ENCODE measurements around the gene CDH4.

The CDH4 gene

GRCh38 chr20:61620174-61620573 lies 368.1 kb downstream of the CDH4 start:
- DNase-seq, result no peak

GRCh38 chr20:61621035-61621730 lies 369.1 kb downstream of the CDH4 start:
- no peak for DNase-seq

DNA sequence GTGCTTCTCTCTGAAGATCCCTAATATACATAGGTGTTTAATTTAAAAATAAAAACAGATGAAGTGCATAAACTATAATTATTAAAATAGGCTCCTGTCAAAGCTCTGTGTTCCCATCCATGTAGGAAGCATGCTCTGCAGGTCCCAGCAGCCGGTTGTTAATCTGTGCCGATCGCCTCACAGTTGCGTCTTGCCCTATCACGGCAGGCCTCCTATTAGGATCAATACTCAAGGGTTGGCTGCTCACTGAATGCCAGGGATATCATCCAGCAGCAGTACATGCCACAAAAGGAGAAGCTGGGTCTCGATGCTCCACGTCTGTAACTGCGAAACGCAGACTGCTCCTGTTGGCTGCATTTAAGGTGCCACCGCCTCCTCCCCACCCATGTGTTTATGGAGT lies 369.8 kb downstream of the CDH4 start:
- DNase-seq, result no peak

- no peak for DNase-seq
Observed at GRCh38 chr20:61623451-61623850, 371.4 kb downstream of the CDH4 start.

- no peak for DNase-seq
Observed at GRCh38 chr20:61625246-61625645, 373.2 kb downstream of the CDH4 start.

DNA sequence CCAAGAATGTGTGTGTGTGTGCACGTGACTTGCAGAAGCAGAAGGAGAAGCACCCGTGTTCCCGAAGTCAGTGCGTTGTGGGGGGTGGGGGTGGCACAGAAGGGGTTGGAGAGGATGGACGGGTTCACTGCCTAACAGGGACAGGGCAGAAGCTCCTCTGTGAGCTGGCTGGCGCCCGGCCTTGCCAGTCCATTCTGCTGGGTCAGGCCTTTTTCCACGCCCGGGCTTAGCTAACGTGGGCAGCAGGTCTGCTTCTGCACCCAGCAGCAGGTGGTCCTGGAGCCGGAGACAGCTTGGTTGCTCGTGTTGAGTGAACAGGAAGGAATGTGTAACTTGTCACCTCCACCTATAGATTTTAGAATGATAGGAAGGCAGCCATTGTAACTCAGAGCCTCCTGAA lies 374.4 kb downstream of the CDH4 start:
- no peak for DNase-seq

DNA sequence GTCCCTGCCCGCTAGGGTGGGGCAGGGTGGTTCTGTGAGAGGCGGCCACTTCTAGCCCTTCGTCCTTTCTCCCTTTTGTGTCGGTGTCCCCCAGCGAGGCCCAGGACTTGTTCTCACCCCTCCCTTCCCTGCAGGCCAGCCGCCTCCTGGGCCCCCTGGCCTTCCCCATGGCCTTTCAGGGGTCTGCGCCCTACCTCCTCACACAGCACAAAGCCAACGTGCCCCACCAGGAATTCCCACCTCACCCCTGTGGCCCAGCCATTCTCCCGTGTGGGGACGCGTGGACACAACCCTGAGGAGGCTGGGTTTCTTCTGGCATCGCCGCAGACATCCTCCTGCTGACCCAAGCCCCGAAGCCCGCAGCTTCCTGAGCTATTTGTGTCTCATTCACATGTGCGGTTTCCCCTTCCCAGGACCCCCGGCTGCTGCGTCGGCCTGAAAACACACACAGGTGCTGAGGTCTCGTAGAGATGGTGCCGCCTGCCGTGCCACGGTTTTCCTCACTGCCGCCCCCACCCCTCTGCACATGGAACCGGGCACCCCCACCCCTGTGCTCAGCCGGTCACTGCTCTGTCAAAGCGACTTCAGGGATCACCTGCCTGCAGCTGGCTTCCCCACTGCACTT lies 375.8 kb downstream of the CDH4 start:
- no peak for DNase-seq

DNA sequence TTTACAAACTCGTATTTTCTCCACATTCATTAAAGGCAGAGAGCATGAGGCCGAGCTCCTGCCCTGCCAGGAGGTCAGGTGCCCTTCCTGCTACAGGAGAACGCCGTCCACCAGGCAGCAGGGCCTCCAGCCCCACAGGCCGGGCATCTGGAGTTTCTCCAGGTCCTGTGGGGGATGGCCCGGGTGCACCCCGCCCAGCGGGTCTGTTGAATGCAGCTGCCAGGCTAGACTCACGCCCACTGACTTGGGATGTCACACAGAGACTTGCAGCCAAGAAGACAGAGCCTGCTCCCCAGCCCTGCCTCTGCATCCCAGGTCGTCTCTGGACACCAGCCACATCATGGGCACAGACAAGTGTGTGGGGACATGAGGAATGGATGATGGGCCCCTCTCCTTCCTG lies 376.4 kb downstream of the CDH4 start:
- no peak for DNase-seq

- DNase-seq, result no peak
Observed at GRCh38 chr20:61628901-61629601, 377.0 kb downstream of the CDH4 start.

DNA sequence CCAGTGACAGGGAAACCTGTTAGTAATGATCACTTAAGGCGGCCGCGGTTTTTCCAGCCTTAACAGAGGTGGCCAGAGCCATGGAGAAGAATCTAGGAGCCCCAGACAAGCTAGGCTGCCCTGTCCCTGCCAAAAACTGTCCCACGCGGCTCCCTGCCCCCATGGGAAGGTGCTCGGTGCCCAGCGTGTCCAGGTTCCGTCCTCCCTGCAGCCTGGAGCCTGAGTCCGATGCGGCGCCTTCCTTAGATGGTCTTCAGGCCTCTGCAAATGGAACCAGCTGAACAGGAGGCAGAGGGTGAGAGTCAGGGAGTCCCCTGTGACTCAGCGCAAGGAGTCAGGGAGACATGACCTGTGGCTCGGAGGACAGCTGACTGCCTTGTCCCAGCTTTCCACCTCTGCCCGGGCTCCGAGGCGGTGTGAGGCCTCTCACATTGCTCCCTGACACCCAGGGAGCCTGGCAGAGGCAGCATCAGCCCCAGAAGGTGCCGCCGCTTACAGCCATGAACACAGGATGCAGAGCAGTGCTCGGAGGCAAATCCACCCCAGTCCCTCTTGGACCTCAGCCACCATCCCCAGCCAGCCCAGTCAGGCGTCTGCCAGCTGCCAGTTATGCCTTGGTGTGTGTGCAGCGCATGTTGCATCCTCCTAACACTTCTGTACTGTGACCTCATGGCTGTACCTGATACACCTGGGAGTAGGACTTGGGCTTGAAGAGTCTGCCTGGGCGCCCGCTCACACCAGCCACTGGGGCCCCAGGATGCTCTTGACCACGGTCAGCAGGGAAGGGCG lies 377.7 kb downstream of the CDH4 start:
- DNase-seq, result no peak

DNA sequence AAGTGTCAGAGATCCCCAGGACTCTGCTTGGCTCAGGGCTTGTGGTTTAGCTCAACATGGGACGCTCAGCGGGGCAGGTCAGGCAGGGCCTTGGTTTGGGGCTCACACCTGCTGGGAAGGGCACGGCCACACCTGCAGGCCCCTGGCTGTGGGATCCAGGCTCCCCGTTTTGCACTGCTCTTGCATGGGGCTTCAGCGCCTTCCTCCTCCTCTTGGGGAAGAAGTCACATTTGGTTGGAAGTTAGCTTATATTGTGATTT lies 378.3 kb downstream of the CDH4 start:
- DNase-seq, result no peak

- DNase-seq, result no peak
Observed at GRCh38 chr20:61630816-61631215, 378.8 kb downstream of the CDH4 start.

DNA sequence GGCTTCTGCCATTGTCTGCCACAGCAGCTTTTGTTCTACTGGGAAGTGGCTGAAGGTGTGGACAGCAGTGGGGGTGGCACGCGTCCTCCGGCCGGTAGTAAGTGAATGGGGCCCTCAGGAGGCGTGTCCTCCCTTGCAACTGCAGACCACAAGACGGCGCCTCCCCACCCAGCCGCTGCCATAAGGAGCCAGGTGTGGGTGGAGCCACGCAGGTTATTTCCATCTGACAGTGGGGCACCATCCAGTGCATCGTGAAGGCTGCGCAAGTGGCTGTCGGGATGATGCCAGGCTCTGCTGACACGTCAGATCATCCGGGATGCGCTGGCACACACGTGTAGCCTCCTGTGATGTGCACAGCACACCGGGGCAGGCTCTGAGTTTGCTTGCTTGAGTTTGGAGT lies 379.7 kb downstream of the CDH4 start:
- no peak for DNase-seq

DNA sequence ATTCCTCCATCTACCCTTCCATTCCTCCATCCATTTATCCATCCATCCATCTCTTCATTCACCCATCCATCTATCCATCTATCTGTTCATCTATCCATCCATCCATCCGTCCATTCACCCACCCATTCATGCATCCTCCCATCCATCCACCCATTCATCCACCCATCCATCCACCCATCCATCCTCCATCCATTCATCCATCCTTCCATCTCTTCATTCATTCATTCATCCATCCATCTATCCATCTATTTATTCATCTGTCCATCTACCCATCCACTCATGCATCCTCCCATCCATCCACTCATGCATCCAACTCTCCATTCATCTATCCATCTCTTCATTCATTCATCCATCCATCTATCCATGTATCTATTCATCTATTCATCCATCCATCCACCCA lies 380.9 kb downstream of the CDH4 start:
- DNase-seq, result no peak

- DNase-seq, result no peak
Observed at GRCh38 chr20:61634376-61635145, 382.5 kb downstream of the CDH4 start.

DNA sequence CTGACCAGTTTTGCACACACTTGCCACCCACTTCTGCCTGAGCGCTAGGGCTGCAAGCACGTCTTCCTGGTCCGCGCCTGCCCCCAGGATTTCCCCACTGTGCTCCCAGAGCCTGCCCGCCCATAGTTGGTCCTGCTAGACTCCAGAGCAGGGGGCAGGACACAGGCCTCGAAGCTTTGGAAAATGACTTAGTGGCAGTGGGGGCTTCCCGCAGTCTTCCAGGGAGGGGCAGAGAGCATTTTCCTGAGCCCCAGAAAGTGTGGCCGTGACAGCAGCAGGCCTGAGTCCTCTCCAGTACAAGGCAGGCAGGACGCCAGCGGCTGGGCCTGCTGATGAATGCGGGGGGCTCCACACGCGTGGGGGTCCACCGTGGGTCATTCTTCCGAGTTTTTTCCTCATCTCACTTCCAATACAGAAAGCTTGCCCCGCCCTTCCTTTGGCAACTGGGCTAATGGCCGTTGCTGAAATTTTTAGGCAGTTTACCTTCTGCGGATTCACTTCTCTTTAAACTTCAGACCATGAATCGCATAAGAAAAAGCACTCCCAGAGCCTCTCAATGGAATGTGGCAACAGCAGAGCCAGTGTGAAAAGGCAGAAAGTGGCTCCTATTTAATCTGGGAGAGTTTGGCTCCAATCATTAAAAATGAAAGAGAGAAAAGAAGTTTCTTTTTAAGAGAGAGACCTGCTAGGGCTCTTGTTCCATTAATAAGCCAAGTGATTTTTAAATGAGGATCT lies 383.8 kb downstream of the CDH4 start:
- DNase-seq, result no peak

- no peak for DNase-seq
Observed at GRCh38 chr20:61636531-61637116, 384.6 kb downstream of the CDH4 start.

DNA sequence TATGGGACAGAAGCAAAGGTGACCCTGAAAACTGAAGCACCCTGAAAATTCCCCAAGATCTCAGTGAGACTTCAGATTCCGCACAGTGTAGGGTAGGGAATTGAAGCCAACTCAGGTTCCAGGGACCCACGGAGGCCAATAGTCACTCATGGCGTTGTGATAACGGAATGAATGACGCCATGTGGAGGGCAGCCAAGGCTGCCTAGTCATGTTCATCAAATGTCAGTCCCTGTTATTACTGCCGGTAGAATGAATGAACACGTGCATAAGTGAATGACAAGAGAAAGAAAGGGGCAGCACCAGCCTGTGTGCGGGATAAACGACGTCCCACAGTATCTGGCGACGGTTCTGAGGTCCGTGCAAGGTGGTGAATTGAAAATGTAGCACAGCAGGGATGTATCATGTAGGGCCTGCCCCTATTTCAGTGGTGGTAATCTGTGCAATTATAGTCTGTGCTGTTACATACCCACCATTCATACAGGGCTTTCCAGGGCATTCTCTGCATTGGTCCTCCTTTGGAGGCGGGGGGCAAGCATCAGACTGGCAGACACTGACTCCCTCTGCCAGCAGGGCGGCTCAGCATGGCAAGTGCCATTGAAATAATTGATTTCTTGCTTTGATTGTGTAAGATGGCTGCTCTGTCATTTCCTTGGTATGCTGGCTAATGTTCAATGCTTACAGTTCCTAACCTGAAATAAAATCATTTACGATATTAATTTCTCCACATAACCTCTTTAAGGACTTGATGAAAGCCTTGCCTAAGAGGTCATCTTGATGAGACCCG lies 386.9 kb downstream of the CDH4 start:
- DNase-seq, result no peak

DNA sequence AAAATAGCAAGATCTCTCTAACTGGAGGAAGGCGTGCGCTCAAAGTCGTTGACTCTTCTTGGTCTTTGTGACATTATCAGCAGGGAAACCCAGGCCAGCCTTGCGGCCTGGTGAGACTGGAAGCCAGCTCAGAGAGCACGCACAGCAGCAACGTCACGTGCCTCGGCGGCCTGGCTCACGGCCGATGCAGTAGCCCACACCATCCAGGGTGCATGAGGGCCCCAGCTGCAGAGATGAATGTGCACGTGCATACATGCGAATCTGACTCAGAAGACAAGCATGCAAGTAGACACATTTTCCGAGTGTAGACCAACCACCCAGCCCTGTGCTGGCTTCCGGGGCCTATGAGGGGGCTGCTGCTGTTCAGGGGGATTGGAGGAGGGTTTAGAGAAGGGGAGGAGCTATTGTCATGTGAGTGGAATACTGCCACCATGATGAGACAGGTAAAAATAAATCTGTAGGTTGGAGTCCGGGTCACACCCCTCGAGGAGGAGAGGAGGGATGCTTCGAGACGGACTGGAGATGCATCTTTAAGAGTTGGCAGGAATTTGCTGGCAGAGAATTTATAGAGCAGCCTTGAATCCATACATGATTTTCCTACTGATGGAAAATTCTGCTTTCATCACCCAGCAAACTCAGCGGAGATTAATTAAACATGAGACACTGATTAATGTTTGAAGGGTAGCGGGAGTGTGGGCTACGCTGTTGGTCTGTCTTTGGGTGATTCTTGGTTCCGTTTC lies 388.2 kb downstream of the CDH4 start:
- no peak for DNase-seq

GRCh38 chr20:61640871-61641245 lies 388.8 kb downstream of the CDH4 start:
- DNase-seq, result no peak

All from T-helper 9 cell (primary cell).